Caco-2 (cell line): Measurements from ENCODE around the gene NFE2L2. TPM values are rescaled to one million over a fixed set of nuclear protein-coding genes. Genes with fewer than 3 reads are reported as not detected.
"Not testable (repeated sequence)": the region's sequence is repeated elsewhere in the genome, so short reads cannot be mapped to it uniquely, and the experiment has no call there.

Experiments used
- BruUV-seq: library from RNA; stranded (reverse); fragments of 400-500 nt; replicated peaks from 2 replicates; lab custom pipeline; 2021; lab: Mats Ljungman, UMichigan
- CTCF ChIA-PET: fragments of 300-600 bp; sonication (Branson Sonifier 250); formaldehyde crosslinking; loops from one replicate; lab custom pipeline; 2022; ENCODE audit warnings: antibody characterized with exemption; lab: Charles Lee
- POLR2A ChIA-PET: fragments of 300-600 bp; sonication (Branson Sonifier 250); formaldehyde crosslinking; loops from one replicate; lab custom pipeline; 2022; ENCODE audit warnings: antibody characterized with exemption; lab: Charles Lee
- DNase-seq, 2 experiments: peaks; one replicate each; pipeline versions ENCODE4 v3.0.0 to v3.0.0-alpha.2; 2020 to 2022
- H3K27me3 ChIP-seq: replicated peaks from 2 replicates; pipeline ENCODE4 v1.6.0; 2011; ENCODE audit warnings: low read length; ENCODE audit not compliant: control insufficient read depth, insufficient read depth
- H3K36me3 ChIP-seq: 2 replicates; pipeline ENCODE4 v1.5.1; 2011; ENCODE audit warnings: low read length; ENCODE audit not compliant: control insufficient read depth, insufficient read depth
- H3K4me1 ChIP-seq: fragments of 250-450 bp; sonication (Bioruptor Pico); 2 replicates; pipeline ENCODE4 v1.5.1; 2020; ENCODE audit warnings: mild to moderate bottlenecking
- H3K4me3 ChIP-seq: 2 replicates; pipeline ENCODE4 v1.5.1; 2011; ENCODE audit warnings: low read depth, mild to moderate bottlenecking, control low read depth, low read length
- H3K9me3 ChIP-seq: fragments of 250-450 bp; sonication (Bioruptor Pico); 2 replicates; pipeline ENCODE4 v1.5.1; 2020; ENCODE audit warnings: mild to moderate bottlenecking, moderate library complexity
- H3K27ac Mint-ChIP-seq: one replicate; pipeline ENCODE4 v1.8.0; 2022; ENCODE audit warnings: mixed read lengths; ENCODE audit not compliant: unreplicated experiment
- H3K27me3 Mint-ChIP-seq: one replicate; pipeline ENCODE4 v1.8.0; 2022; ENCODE audit warnings: mixed read lengths; ENCODE audit not compliant: insufficient read depth, unreplicated experiment
- H3K36me3 Mint-ChIP-seq: one replicate; pipeline ENCODE4 v1.8.0; 2022; ENCODE audit warnings: mild to moderate bottlenecking, mixed read lengths; ENCODE audit not compliant: insufficient read depth, unreplicated experiment
- H3K4me1 Mint-ChIP-seq: one replicate; pipeline ENCODE4 v1.8.0; 2022; ENCODE audit warnings: low read depth, mixed read lengths; ENCODE audit not compliant: unreplicated experiment
- H3K4me3 Mint-ChIP-seq: one replicate; pipeline ENCODE4 v1.8.0; 2022; ENCODE audit warnings: mild to moderate bottlenecking, moderate library complexity, mixed read lengths; ENCODE audit not compliant: unreplicated experiment
- H3K9me3 Mint-ChIP-seq: one replicate; pipeline ENCODE4 v1.8.0; 2022; ENCODE audit warnings: mixed read lengths; ENCODE audit not compliant: unreplicated experiment
- intact Hi-C: fragments of 100-400 bp; cut with micrococcal nuclease; formaldehyde crosslinking; loops from one replicate; pipeline ENCODE4 v1.10.0; 2022; ENCODE audit not compliant: unreplicated experiment
- total RNA-seq: library from RNA; stranded (reverse); gene quantifications from 2 replicates; pipeline ENCODE4 v1.2.3, GENCODE V29; 2022
- TF ChIP-seq, protein P1 (sequence below), 2 experiments: fragments of 200-600 bp in 1 of 2; IDR thresholded peaks; 1 replicate in 1 of 2; 2 replicates in 1 of 2; pipeline versions ENCODE4 v1.5.1 to v1.8.0; 2011 to 2022; ENCODE audit warnings: antibody characterized with exemption in 1 of 2, control low read depth in 1 of 2, inconsistent platforms in 1 of 2, low read depth in 1 of 2, low read length in 1 of 2, mild to moderate bottlenecking in 1 of 2, moderate library complexity in 1 of 2; ENCODE audit not compliant: insufficient read depth in 1 of 2, severe bottlenecking in 1 of 2, unreplicated experiment in 1 of 2

The NFE2L2 gene
- total RNA-seq, 1 experiment from 2014 or later: 75.7 TPM

DNA sequence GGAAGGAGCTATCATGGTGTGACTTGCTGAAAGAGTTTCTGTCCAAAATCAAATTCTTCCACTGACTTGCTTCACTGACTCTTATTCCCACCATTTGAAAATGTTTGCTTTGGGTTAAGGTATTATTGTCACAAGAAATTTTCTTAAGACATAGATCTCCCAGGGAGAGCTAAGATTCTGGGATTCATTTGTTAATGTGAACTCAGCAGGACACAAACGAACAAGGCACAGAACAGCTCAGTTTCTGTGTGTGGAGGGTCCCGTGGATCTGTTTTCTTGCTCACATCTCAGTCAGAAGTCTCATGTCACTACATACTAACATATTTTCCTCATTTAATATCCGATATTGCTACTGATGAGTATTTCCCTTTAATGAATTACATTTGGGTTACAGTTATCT, 60.1 kb downstream of the NFE2L2 start:
- H3K4me3 ChIP-seq: no peak overlapping the region
- intact Hi-C loops: no loop called here
- TF ChIP-seq, protein P1, sequence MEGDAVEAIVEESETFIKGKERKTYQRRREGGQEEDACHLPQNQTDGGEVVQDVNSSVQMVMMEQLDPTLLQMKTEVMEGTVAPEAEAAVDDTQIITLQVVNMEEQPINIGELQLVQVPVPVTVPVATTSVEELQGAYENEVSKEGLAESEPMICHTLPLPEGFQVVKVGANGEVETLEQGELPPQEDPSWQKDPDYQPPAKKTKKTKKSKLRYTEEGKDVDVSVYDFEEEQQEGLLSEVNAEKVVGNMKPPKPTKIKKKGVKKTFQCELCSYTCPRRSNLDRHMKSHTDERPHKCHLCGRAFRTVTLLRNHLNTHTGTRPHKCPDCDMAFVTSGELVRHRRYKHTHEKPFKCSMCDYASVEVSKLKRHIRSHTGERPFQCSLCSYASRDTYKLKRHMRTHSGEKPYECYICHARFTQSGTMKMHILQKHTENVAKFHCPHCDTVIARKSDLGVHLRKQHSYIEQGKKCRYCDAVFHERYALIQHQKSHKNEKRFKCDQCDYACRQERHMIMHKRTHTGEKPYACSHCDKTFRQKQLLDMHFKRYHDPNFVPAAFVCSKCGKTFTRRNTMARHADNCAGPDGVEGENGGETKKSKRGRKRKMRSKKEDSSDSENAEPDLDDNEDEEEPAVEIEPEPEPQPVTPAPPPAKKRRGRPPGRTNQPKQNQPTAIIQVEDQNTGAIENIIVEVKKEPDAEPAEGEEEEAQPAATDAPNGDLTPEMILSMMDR (IDR thresholded peaks at IDR 0.05; ENCODE audit: insufficient read depth in 1 of 2, low read depth in 1 of 2, low read length in 1 of 2, severe bottlenecking in 1 of 2, unreplicated experiment in 1 of 2): no peak
- Mint-ChIP-seq H3K4me3 (no peak overlapping the region), H3K4me1 (no peaks in the 10 kb centered on the region), H3K9me3 (no peaks in the 10 kb centered on the region), H3K27me3 (no peaks in the 10 kb centered on the region), H3K36me3 (no peaks in the 10 kb centered on the region), H3K27ac (no peak overlapping the region)
- no peak for DNase-seq
- no TSS peak for BruUV-seq
- H3K4me1 ChIP-seq: no peaks in the 10 kb centered on the region
- no peaks in the 10 kb centered on the region for H3K9me3 ChIP-seq
- POLR2A ChIA-PET: no interaction called here
- no peaks in the 10 kb centered on the region for H3K36me3 ChIP-seq
- no peaks in the 10 kb centered on the region for H3K27me3 ChIP-seq
- CTCF ChIA-PET: interaction anchor here (1.7 kb wide), 1 partner anchor 51 kb away, joined by 3 read pairs; no protein-coding TSS in a partner anchor

DNA sequence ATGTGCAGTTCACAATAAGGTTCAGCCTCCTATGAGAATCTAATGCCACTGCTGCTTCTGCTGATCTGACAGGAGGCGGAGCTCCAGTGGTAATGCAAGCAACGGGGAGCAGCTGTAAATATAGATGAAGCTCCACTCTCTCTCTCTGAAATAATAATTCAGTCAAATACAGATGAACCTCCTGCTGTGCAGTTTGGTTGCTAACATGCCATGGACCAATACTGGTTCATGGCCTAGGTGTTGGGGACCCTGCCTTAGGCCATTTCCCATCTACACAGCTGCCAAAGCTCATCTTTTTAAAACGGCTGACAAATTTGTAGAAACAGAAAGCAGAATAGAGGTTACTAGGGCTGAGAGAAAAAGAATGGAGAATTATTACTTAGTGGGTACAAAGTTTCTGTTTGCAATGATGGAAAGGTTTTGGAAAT, 62.6 kb downstream of the NFE2L2 start:
- no peak for DNase-seq
- H3K4me3 Mint-ChIP-seq: no peak overlapping the region
- no TSS peak for BruUV-seq
- H3K27ac Mint-ChIP-seq: no peak overlapping the region
- H3K4me1 Mint-ChIP-seq: no peaks in the 10 kb centered on the region
- Histone ChIP-seq H3K36me3 (no peaks in the 10 kb centered on the region), H3K4me3 (no peak overlapping the region), H3K4me1 (no peaks in the 10 kb centered on the region), H3K9me3 (no peaks in the 10 kb centered on the region), H3K27me3 (no peaks in the 10 kb centered on the region)
- H3K27me3 Mint-ChIP-seq: no peaks in the 10 kb centered on the region
- intact Hi-C loops: no loop called here
- POLR2A ChIA-PET: interaction anchor here (1.0 kb wide), 1 partner anchor 10 kb away, joined by 11 read pairs; the partner anchor contains the start of gene HNRNPA3
- CTCF ChIA-PET: interaction anchor here (0.6 to 0.8 kb wide), 2 partner anchors 10 to 37 kb away, joined by 3 to 4 read pairs; partner anchors contain the start of gene HNRNPA3
- no peaks in the 10 kb centered on the region for H3K9me3 Mint-ChIP-seq
- no peaks in the 10 kb centered on the region for H3K36me3 Mint-ChIP-seq
- TF ChIP-seq, protein P1 (IDR thresholded peaks at IDR 0.05; ENCODE audit: insufficient read depth in 1 of 2, low read depth in 1 of 2, low read length in 1 of 2, severe bottlenecking in 1 of 2, unreplicated experiment in 1 of 2): no peak

DNA sequence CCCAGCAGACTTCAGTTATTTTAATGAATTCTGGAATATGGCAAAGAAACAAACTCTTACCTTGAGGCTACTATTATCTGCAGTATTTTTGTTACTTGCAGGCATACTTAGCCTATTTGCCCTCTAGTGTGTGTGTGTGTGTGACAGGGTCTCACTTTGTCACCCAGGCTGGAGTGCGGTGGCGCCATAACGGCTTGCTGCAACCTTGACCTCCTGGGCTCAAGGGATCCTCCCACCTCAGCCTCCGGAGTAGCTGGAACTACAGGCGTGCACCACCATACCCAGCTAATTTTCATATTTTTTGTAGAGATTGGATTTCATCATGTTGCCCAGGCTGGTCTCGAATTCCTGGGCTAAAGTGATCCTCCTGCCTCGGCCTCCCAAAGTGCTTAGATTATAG, 64.1 kb downstream of the NFE2L2 start:
- H3K27ac Mint-ChIP-seq, DNase-seq, H3K9me3 Mint-ChIP-seq, H3K27me3 ChIP-seq, POLR2A ChIA-PET, H3K27me3 Mint-ChIP-seq, H3K9me3 ChIP-seq, H3K4me3 Mint-ChIP-seq, intact Hi-C loops, BruUV-seq, H3K4me1 Mint-ChIP-seq, H3K36me3 ChIP-seq, H3K4me3 ChIP-seq, H3K36me3 Mint-ChIP-seq, H3K4me1 ChIP-seq: not testable (repeated sequence)
- CTCF ChIA-PET: interaction anchor here (1.0 kb wide), 1 partner anchor 36 kb away, joined by 4 read pairs; no protein-coding TSS in a partner anchor
